NCI-H2227 treated with DMSO at 0.1 percent for 48 hours (cell line): ENCODE data around the gene PTDSS2.
"Not testable (repeated sequence)": the region's sequence is repeated elsewhere in the genome, so short reads cannot be mapped to it uniquely, and the experiment has no call there.

Source experiments
- DNase-seq: peaks from one replicate; lab custom pipeline; 2025; lab: John Stamatoyannopoulos, UW

The PTDSS2 gene

GRCh38 chr11:506995-507726 is 57.1 kb downstream of the PTDSS2 start, which contains the start of gene RNH1:
RNH1 (minus strand) TSS chr11:507242; CDS start chr11:502162, 5,080 bp downstream.
- peak; percentile 97 for DNase-seq

GRCh38 chr11:507727-508515 is 57.8 kb downstream of the PTDSS2 start:
- peak; percentile 15 for DNase-seq

- no peak for DNase-seq
Measured at GRCh38 chr11:508956-509355, 58.9 kb downstream of the PTDSS2 start.

DNA sequence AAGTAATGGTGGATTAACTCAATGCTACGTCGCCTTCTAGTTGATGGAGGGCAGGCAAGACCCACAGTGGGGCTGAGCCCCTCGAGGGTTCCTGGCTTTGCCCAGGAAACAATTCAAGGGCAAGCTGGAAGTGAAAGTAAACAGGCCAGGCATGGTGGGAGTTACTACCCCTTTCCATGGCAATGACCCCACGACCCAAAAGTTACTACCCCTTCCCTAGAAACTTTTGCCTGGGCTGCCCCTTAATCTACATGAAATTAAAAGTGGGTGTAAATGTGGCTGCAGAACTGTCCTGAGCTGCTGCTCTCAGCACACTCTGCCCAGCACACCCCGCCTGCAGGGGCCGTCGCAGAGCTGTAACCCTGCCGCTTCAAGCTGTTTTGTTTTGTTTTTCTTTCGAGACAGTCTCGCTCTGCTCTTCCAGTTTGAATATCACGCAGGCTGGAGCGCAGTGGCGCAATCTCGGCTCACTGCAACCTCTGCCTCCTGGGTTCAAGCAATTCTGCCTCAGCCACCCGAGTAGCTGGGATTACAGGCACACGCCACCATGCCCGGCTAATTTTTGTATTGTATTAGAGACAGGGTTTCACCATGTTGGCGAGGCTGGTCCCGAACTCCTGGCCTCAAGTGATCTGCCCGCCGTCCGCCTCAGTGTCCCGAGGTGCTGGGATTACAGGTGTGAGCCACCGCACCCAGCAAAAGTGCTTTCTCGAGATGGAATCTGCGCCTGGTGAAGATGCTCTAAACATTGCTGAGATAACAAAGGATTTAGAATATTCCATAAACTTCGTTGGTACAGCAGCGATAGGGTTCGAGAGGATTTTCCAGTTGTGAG is 62.9 kb downstream of the PTDSS2 start:
- no peak for DNase-seq

GRCh38 chr11:514606-515005 is 64.5 kb downstream of the PTDSS2 start:
- no peak for DNase-seq

DNA sequence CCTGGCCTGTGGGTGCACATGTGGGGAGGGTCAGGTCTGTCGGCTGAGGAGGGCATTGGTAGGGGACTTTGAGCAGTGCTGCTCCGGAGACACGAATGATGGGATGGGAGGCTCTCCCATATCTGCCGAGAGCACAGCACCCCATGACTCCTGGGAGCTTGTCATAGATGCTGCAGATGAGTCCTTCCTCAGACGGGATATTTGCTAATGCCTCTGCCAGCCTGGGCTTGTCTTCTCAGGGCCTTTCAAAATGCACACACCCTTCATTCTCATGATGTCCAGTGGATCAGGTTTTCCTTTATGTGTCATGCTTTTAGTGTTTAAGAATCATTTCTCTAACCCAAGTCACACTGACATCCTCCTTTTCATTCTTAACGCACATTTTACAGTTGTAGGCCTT is 65.1 kb downstream of the PTDSS2 start:
- no peak for DNase-seq

GRCh38 chr11:516400-516799 is 66.3 kb downstream of the PTDSS2 start:
- no peak for DNase-seq

DNA sequence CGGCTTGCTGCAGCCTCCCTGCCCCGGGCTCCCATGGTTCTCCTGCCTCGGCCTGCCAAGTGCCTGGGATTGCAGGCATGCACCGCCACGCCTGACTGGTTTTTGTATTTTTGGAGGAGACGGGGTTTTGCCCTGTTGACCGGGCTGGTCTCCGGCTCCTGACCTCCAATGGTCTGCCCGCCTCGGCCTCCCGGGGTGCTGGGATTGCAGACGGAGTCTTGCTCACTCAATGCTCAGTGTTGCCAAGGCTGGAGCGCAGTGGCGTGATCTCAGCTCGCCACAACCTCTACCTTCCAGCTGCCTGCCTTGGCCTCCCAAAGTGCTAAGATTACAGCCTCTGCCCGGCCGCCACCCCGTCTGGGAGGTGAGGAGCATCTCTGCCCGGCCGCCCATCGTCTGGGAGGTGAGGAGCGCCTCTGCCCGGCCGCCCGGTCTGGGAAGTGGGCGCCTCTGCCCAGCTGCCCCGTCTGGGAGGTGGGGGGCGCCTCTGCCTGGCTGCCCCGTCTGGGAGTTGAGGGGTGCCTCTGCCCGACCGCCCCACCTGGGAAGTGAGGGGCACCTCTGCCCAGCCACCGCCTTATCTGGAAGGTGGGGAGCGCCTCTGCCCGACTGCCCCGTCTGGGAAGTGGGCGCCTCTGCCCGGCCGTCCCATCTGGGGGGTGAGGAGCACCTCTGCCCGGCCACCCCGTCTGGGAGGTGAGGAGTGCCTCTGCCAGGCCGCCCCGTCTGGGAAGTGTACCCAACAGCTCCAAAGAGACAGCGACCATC is 67.0 kb downstream of the PTDSS2 start:
- DNase-seq: not testable (repeated sequence)

GRCh38 chr11:518463-519202 is 68.6 kb downstream of the PTDSS2 start:
- DNase-seq: no peak

DNA sequence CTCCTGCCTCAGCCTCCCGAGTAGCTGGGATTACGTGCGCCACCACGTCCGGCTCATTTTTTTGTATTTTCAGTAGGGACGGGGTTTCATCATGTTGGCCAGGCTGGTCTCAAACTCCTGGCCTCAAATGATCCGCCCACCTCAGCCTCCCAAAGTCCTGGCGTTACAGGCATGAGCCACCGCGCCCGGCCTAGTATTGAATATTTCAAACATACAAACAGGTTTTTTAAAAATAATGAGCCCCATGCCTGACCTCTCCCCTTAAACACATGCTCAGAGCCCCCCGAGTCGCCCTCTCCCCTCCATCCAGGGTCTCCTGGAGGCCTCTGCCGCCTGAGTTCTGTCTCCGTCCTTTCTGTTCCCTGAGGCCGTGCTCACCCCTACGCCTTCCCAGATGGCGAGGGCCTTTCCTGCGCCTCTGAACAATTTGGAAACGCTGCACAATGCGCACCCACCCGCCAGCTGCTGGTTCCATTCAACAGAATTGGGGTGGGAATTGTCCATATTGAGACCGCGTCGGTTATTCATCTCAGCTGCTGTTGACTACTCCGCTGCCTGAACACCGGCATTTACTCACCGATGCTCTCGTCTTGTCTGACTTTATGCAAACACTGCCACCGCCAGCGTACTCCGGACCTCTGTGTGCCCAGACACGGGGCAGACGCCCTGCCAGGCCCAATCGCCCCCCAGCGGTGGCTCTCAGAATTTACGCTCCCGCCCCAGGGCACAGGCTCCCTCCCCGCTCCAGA is 70.5 kb downstream of the PTDSS2 start:
- no peak for DNase-seq

- DNase-seq: no peak
Measured at GRCh38 chr11:521177-521688, 71.2 kb downstream of the PTDSS2 start.

- no peak for DNase-seq
Measured at GRCh38 chr11:526192-526591, 76.1 kb downstream of the PTDSS2 start.

DNA sequence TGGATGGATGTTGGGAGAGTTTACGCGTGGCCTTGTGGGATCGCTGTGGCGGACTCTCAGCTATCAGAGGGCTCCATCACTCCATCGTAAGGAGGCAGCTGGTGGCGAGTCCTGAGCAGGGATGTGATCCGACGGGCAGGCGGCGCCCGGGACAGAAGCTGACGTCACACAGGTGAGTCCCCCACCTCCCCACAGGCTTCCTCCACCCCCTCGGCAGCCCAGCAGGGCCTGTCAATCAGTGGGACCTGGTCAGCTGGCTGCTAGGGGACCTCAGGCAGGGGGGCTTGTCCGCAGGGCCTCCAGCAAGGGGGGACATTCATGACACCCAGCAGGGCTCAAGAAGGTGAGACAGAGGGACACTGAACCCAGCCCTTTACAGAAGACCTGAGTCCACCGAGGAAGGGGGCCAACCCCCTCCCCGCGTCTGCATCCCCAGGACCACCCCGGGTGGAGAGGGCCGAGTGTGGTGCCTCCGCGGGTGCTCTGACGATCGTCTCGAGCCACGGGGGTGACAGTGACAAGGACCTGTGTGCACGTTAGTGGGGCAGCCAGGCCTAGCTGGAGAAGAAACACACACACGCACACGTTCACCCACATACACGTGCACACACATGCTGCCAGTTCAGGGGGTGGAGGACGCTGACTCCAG is 78.2 kb downstream of the PTDSS2 start:
- no peak for DNase-seq

DNA sequence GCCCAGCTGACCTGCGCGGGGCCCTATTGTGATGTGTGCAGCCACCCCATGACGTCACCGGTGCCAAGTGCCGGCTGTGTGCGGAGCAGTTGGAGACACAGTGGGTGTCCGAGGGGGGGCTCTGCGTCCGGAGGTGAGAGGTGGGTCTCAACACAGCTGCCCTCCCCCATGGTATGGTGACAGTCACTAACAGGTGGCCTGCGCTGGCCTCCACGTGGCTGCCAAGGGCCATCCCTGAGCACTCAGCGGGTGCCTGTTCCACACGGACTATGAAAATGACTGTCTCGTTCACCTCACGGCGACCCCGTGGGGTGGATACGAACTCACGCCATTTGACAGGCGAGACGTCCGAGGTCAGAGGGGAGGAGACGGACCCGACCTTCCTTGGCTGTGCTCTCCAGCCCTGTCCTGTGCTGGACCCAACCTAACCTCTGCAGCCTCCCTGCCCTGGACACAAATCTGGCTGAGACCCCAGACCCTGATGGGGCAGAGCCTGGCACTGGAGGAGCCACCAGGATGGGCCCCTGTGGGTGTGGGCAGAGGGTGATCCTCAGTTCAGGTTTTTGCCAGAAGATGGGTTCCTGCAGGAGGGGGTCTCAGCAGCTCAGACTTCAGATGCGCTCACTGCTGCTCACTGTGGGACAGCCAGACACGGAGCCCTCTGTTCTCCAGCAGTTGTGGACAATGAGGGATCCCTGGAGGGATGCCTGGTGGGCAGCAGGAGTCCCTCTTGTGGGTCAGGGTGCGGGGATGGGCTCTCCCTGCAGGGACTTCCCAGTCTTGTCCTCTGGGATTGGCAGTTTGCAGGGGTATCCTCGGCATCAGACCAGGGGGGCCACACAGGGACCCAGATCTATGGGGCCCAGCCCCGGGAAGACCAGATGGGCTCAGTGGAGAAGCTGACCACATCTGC is 79.0 kb downstream of the PTDSS2 start:
- DNase-seq: no peak

DNA sequence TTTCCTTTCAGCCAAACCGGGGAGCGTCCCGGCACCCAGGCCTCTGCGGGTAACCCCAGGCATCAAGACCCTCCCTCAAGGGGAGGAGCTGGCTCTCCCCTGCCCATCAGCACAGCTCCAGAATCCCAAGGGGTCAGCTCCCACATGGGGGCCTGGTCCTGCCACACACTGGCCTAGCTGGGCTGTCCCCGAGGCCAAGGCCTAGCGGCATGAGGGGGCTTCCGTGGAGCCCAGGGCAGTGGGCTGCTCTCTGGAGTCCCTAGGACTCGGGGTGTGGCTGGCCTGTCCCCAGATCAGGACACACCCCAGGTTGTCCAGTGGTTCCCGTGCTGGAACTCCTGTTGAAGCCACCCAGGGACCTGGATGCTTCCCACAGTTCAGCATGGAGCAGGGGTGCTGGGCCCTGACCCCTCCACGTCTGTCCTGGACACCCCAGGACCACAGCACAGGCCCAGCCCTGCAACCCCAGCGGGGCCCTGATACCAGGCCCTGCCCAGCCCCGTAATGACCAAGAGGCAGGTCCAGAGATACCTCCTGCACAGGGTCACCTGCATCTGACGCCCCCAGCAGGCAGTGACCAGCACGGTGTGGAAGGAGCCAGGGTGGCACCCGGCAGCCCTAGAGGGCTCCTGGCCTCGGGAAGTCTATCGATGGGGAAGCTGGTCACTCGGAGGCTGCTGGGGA is 79.8 kb downstream of the PTDSS2 start:
- no peak for DNase-seq

GRCh38 chr11:530960-531831 is 81.1 kb downstream of the PTDSS2 start:
- no peak for DNase-seq
